ENCODE data around the gene STT3B.

The STT3B gene

DNA sequence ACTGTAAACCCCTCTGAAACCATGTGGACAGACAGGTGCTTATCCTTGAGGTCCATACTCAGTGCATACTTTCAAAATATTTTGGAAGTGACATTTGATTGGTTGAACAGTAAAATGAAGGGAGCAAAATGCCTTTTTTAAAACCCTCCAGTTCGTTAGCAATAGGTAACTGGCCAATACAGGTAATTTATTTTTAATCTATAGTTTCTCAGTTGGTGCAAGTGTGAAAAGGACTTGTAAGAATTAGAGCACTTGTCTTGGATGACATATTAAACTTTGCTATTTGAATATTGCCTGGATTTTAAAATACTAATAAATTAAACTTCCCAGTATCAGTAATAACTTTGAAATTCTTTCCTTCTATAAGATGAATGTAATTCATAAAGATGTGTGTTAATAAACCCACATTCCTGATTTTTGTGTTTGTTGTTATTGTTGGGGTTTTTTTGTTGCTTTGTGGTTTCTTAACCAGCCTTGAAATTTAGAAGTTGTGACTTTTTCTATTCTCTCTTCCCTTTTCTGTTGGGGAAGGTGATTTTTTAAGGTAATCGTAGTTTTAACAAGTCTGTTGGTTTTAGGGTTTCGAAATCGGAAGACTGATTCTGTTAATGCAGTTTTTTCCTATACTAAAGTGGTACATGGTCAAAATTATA, 90.0 kb downstream of the STT3B start (continued):
- TF ChIP-seq ZNF23 (tag by site-specific recombination; IDR thresholded peaks at IDR 0.05; ENCODE audit: borderline replicate concordance), result no peak
- TF ChIP-seq, protein P1, sequence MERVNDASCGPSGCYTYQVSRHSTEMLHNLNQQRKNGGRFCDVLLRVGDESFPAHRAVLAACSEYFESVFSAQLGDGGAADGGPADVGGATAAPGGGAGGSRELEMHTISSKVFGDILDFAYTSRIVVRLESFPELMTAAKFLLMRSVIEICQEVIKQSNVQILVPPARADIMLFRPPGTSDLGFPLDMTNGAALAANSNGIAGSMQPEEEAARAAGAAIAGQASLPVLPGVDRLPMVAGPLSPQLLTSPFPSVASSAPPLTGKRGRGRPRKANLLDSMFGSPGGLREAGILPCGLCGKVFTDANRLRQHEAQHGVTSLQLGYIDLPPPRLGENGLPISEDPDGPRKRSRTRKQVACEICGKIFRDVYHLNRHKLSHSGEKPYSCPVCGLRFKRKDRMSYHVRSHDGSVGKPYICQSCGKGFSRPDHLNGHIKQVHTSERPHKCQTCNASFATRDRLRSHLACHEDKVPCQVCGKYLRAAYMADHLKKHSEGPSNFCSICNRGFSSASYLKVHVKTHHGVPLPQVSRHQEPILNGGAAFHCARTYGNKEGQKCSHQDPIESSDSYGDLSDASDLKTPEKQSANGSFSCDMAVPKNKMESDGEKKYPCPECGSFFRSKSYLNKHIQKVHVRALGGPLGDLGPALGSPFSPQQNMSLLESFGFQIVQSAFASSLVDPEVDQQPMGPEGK (tag by site-specific recombination; IDR thresholded peaks at IDR 0.05), result no peak
- TF ChIP-seq ZNF223 (tag by site-specific recombination; IDR thresholded peaks at IDR 0.05), result no peak
- no peak for TF ChIP-seq ZNF624 (tag by site-specific recombination; IDR thresholded peaks at IDR 0.05)

DNA sequence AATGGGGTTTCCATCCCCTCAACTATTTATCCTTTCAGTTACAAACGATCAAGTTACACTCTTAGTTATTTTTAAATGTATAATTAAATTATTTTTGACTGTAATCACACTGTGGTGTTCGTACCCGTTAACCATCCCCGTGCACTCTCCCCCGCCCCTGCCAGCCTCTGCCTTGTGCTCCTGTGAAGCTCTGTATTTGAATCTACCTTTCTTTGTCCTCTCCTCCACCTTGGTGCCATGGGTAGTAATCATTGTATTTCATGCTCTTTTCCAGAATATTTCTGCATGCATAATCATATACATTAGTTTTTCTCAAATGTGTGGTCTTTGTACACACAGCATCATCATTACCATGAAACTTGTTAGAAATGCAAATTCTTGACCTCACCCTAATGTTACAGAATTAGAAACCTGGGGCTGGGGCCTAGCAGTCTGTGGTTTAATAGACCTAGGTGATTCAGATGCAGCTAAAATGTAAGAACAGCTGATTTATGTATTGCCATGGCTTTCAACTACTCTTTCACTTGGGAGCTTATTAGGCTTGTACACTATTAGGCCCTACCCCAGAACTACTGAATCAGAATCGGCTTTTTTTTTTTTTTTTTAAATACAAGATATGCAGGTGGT, 91.5 kb downstream of the STT3B start:
- CTCF ChIA-PET, result interaction anchor here (0.6 kb wide), 1 partner anchor 618 kb away, joined by 3 read pairs; no protein-coding TSS in a partner anchor
- Histone ChIP-seq H3K36me3 (ENCODE audit: control insufficient read depth in 2 of 2, insufficient read depth in 1 of 2, low read length in 2 of 2) (peaks cover 0 to 45% of the 10 kb centered on the region in 2 experiments; a peak in 1 of 3 replicates), H3K9me3 (ENCODE audit: control insufficient read depth, insufficient read depth, low read depth, low read length) (no peaks in the 10 kb centered on the region), H3K4me3 (ENCODE audit: low read depth, low read length) (no peak overlapping the region), H3K4me1 (ENCODE audit: control insufficient read depth, insufficient read depth, low read length) (no peaks in the 10 kb centered on the region), H3K27ac (ENCODE audit: extremely low read depth, low read depth, low read length) (no peak overlapping the region)
- POLR2A ChIA-PET, result no interaction called here
- no peak for TF ChIP-seq ZNF341 (tag by site-specific recombination; IDR thresholded peaks at IDR 0.05; ENCODE audit: low read depth)
- TF ChIP-seq, protein P2, sequence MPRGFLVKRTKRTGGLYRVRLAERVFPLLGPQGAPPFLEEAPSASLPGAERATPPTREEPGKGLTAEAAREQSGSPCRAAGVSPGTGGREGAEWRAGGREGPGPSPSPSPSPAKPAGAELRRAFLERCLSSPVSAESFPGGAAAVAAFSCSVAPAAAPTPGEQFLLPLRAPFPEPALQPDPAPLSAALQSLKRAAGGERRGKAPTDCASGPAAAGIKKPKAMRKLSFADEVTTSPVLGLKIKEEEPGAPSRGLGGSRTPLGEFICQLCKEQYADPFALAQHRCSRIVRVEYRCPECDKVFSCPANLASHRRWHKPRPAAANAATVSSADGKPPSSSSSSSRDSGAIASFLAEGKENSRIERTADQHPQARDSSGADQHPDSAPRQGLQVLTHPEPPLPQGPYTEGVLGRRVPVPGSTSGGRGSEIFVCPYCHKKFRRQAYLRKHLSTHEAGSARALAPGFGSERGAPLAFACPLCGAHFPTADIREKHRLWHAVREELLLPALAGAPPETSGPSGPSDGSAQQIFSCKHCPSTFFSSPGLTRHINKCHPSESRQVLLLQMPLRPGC (tag by site-specific recombination; IDR thresholded peaks at IDR 0.05), result no peak
- no peak for TF ChIP-seq ZNF677 (tag by site-specific recombination; IDR thresholded peaks at IDR 0.05)
- TF ChIP-seq ZNF529 (tag by site-specific recombination; IDR thresholded peaks at IDR 0.05; ENCODE audit: insufficient replicate concordance), result no peak
- TF ChIP-seq ZNF704 (tag by site-specific recombination; IDR thresholded peaks at IDR 0.05), result no peak
- no peak for TF ChIP-seq ZNF768 (tag by site-specific recombination; IDR thresholded peaks at IDR 0.05)
- no peak for TF ChIP-seq HOXD13 (CRISPR knock-in tag; IDR thresholded peaks at IDR 0.05; ENCODE audit: borderline replicate concordance)
- TF ChIP-seq ZNF843 (tag by site-specific recombination; IDR thresholded peaks at IDR 0.05), result no peak
- TF ChIP-seq, protein P3, sequence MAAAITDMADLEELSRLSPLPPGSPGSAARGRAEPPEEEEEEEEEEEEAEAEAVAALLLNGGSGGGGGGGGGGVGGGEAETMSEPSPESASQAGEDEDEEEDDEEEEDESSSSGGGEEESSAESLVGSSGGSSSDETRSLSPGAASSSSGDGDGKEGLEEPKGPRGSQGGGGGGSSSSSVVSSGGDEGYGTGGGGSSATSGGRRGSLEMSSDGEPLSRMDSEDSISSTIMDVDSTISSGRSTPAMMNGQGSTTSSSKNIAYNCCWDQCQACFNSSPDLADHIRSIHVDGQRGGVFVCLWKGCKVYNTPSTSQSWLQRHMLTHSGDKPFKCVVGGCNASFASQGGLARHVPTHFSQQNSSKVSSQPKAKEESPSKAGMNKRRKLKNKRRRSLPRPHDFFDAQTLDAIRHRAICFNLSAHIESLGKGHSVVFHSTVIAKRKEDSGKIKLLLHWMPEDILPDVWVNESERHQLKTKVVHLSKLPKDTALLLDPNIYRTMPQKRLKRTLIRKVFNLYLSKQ (tag by site-specific recombination; IDR thresholded peaks at IDR 0.05; ENCODE audit: borderline replicate concordance), result no peak
- TF ChIP-seq ZNF350 (tag by site-specific recombination; IDR thresholded peaks at IDR 0.05), result no peak
- TF ChIP-seq, protein P4, sequence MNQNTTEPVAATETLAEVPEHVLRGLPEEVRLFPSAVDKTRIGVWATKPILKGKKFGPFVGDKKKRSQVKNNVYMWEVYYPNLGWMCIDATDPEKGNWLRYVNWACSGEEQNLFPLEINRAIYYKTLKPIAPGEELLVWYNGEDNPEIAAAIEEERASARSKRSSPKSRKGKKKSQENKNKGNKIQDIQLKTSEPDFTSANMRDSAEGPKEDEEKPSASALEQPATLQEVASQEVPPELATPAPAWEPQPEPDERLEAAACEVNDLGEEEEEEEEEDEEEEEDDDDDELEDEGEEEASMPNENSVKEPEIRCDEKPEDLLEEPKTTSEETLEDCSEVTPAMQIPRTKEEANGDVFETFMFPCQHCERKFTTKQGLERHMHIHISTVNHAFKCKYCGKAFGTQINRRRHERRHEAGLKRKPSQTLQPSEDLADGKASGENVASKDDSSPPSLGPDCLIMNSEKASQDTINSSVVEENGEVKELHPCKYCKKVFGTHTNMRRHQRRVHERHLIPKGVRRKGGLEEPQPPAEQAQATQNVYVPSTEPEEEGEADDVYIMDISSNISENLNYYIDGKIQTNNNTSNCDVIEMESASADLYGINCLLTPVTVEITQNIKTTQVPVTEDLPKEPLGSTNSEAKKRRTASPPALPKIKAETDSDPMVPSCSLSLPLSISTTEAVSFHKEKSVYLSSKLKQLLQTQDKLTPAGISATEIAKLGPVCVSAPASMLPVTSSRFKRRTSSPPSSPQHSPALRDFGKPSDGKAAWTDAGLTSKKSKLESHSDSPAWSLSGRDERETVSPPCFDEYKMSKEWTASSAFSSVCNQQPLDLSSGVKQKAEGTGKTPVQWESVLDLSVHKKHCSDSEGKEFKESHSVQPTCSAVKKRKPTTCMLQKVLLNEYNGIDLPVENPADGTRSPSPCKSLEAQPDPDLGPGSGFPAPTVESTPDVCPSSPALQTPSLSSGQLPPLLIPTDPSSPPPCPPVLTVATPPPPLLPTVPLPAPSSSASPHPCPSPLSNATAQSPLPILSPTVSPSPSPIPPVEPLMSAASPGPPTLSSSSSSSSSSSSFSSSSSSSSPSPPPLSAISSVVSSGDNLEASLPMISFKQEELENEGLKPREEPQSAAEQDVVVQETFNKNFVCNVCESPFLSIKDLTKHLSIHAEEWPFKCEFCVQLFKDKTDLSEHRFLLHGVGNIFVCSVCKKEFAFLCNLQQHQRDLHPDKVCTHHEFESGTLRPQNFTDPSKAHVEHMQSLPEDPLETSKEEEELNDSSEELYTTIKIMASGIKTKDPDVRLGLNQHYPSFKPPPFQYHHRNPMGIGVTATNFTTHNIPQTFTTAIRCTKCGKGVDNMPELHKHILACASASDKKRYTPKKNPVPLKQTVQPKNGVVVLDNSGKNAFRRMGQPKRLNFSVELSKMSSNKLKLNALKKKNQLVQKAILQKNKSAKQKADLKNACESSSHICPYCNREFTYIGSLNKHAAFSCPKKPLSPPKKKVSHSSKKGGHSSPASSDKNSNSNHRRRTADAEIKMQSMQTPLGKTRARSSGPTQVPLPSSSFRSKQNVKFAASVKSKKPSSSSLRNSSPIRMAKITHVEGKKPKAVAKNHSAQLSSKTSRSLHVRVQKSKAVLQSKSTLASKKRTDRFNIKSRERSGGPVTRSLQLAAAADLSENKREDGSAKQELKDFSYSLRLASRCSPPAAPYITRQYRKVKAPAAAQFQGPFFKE (tag by site-specific recombination; IDR thresholded peaks at IDR 0.05; ENCODE audit: borderline replicate concordance), result no peak
- TF ChIP-seq EGR2 (tag by site-specific recombination; IDR thresholded peaks at IDR 0.05; ENCODE audit: low read depth), result no peak
- no peak for TF ChIP-seq ZSCAN30 (tag by site-specific recombination; IDR thresholded peaks at IDR 0.05)
- no peak for TF ChIP-seq ZNF571 (tag by site-specific recombination; IDR thresholded peaks at IDR 0.05)
- no peak for TF ChIP-seq ZNF155 (tag by site-specific recombination; IDR thresholded peaks at IDR 0.05)
- TF ChIP-seq ZNF585B (tag by site-specific recombination; IDR thresholded peaks at IDR 0.05), result no peak
- TF ChIP-seq ZBTB17 (tag by site-specific recombination; IDR thresholded peaks at IDR 0.05), result no peak
- no peak for TF ChIP-seq ZNF169 (tag by site-specific recombination; IDR thresholded peaks at IDR 0.05)

All from HEK293 (cell line).